GM12878 (cell line): ENCODE results near the gene TMEM239. TPM values are rescaled to one million over a fixed set of nuclear protein-coding genes. Genes with fewer than 3 reads are reported as not detected.

Source experiments
- ATAC-seq: fragments of 200-7000 bp; cut with Tn5 transposase; 3 replicates; pipeline ENCODE4 v1.9.1; 2020; ENCODE audit warnings: mild to moderate bottlenecking, moderate library complexity
- BruUV-seq: library from RNA; stranded (reverse); fragments of 400-500 nt; replicated peaks from 2 replicates; lab custom pipeline; 2021; lab: Mats Ljungman, UMichigan
- CTCF ChIA-PET: fragments of 300-600 bp; sonication (Branson Sonifier 250); formaldehyde crosslinking; extraction: SDS; loops from one replicate; lab custom pipeline; 2021; ENCODE audit warnings: inconsistent platforms; lab: Yijun Ruan, JAX
- POLR2A ChIA-PET: fragments of 350-600 bp; formaldehyde crosslinking; extraction: SDS; loops from one replicate; lab custom pipeline; 2021; ENCODE audit warnings: inconsistent platforms; lab: Charles Lee
- RAD21 ChIA-PET: fragments of 300-600 bp; sonication (Branson Sonifier 250); formaldehyde crosslinking; loops from one replicate; lab custom pipeline; 2023; ENCODE audit warnings: antibody characterized with exemption; ENCODE audit not compliant: unreplicated experiment; lab: Charles Lee
- SMC1A ChIA-PET: fragments of 300-600 bp; sonication (Branson Sonifier 250); formaldehyde crosslinking; loops from one replicate; lab custom pipeline; 2023; ENCODE audit not compliant: unreplicated experiment, uncharacterized antibody; lab: Charles Lee
- DNase-seq: peaks from one replicate; pipeline ENCODE4 v3.0.0-alpha.2; 2011; ENCODE audit warnings: low read depth, low spot score
- FAIRE-seq: peaks from 3 replicates; lab custom pipeline; 2011; peaks lifted over from hg19 to GRCh38; lab: Jason Lieb, UNC
- H2AFZ ChIP-seq: 2 replicates; pipeline ENCODE4 v1.6.0; 2011; ENCODE audit warnings: low read depth, low read length, control low read depth; ENCODE audit not compliant: control insufficient read depth
- H3K27ac ChIP-seq: 2 replicates; pipeline ENCODE4 v1.5.1; 2011; ENCODE audit warnings: control low read depth; ENCODE audit not compliant: control insufficient read depth, insufficient read depth
- H3K27me3 ChIP-seq, 2 experiments: replicated peaks in 1 of 2; 2 replicates each; pipeline versions ENCODE4 v1.6.0 to v1.6.1; 2011; ENCODE audit warnings: low read length in 1 of 2; ENCODE audit not compliant: control insufficient read depth in 2 of 2, insufficient read depth in 2 of 2
- H3K36me3 ChIP-seq, 2 experiments: 2 replicates each; pipeline ENCODE4 v1.5.1; 2011; ENCODE audit warnings: low read length in 1 of 2; ENCODE audit not compliant: control insufficient read depth in 2 of 2, insufficient read depth in 2 of 2
- H3K4me1 ChIP-seq: 2 replicates; pipeline ENCODE4 v1.6.1; 2011; ENCODE audit warnings: mild to moderate bottlenecking, low read length, moderate library complexity, mixed read lengths; ENCODE audit not compliant: control insufficient read depth, insufficient read depth
- H3K4me2 ChIP-seq: 2 replicates; pipeline ENCODE4 v1.6.0; 2011; ENCODE audit warnings: control low read depth; ENCODE audit not compliant: control insufficient read depth, insufficient read depth
- H3K4me3 ChIP-seq: fragments of 200-600 bp; sonication (generic); 2 replicates; pipeline ENCODE4 v1.5.1; 2016
- H3K79me2 ChIP-seq: 2 replicates; pipeline ENCODE4 v1.6.0; 2011; ENCODE audit warnings: low read length; ENCODE audit not compliant: control insufficient read depth, insufficient read depth
- H3K9ac ChIP-seq: 2 replicates; pipeline ENCODE4 v1.8.0; 2011; ENCODE audit warnings: low read length, control low read depth, mixed read lengths; ENCODE audit not compliant: control insufficient read depth, insufficient read depth
- H3K9me3 ChIP-seq: replicated peaks from 3 replicates; pipeline ENCODE4 v1.5.1; 2011; ENCODE audit warnings: mild to moderate bottlenecking, low read length; ENCODE audit not compliant: control insufficient read depth, insufficient read depth
- H4K20me1 ChIP-seq: 2 replicates; pipeline ENCODE4 v1.6.0; 2011; ENCODE audit not compliant: control insufficient read depth, insufficient read depth
- BACH1 ChIP-seq: fragments of 450-650 bp; IDR thresholded peaks from 2 replicates; pipeline ENCODE4 v1.6.1; 2017; ENCODE audit warnings: mild to moderate bottlenecking, borderline replicate concordance
- HDGF ChIP-seq: fragments of 450-650 bp; IDR thresholded peaks from 2 replicates; pipeline ENCODE4 v1.6.1; 2016; ENCODE audit warnings: antibody characterized with exemption
- MLLT1 ChIP-seq: fragments of 450-650 bp; IDR thresholded peaks from 2 replicates; pipeline ENCODE4 v1.6.1; 2016; ENCODE audit warnings: mild to moderate bottlenecking
- POLR2AphosphoS5 ChIP-seq: IDR thresholded peaks from 2 replicates; pipeline ENCODE4 v1.6.1; 2011; ENCODE audit warnings: mild to moderate bottlenecking, low read length, inconsistent platforms
- TAF1 ChIP-seq: IDR thresholded peaks from 2 replicates; pipeline ENCODE4 v1.6.1; 2011; ENCODE audit warnings: mild to moderate bottlenecking, low read depth, low read length, borderline replicate concordance
- ZBTB11 ChIP-seq: fragments of 450-650 bp; formaldehyde crosslinking; IDR thresholded peaks from 2 replicates; pipeline ENCODE4 v1.5.0; 2022; ENCODE audit warnings: mild to moderate bottlenecking, missing genetic modification characterization
- WGBS: methylation state at CpG from one replicate; pipeline ENCODE4 v1.1.6; 2016; ENCODE audit warnings: low lambda C conversion rate; ENCODE audit not compliant: insufficient replicate concordance, insufficient coverage; ENCODE audit errors: missing lambda C conversion rate; 5-methylcytosine and 5-hydroxymethylcytosine counted together
- in situ Hi-C: fragments of 300-500 bp; cut with MboI; formaldehyde crosslinking; loops from 9 replicates; pipeline ENCODE4 v1.14.3; 2018; ENCODE audit warnings: mixed read lengths
- intact Hi-C: fragments of 100-400 bp; cut with micrococcal nuclease; formaldehyde crosslinking; loops from one replicate; pipeline ENCODE4 v1.14.2; 2022; ENCODE audit not compliant: unreplicated experiment
- polyA plus RNA-seq, 11 experiments: library from polyadenylated mRNA; depleted of rRNA in 4 of 11; unstranded in 6 of 11; stranded (reverse) in 5 of 11; fragments of >200 nt; fragmentation: Nextera tagmentation in 4 of 11; fragmentation: Illumina TruSeq in 1 of 11; extraction: Ambion mirVana in 4 of 11; extraction: Trizol in 1 of 11; gene quantifications; 1 replicate in 1 of 11; 2 replicates in 10 of 11; pipeline versions ENCODE4 v1.2.1 to v1.2.3, GENCODE V29; 2011 to 2016; ENCODE audit warnings: inconsistent platforms in 2 of 11, missing spikeins in 2 of 11, low read depth in 1 of 11
- total RNA-seq, 4 experiments: library from RNA; depleted of rRNA in 3 of 4; stranded (reverse); fragments of >200 nt in 3 of 4; fragmentation: Illumina TruSeq in 1 of 4; extraction: Trizol in 1 of 4; gene quantifications; 2 replicates each; pipeline versions ENCODE4 v1.2.1 to v1.2.3, GENCODE V29; 2013 to 2021

Gene TMEM239
- total and polyA plus RNA-seq, 10 of the 15 experiments (the other 5 are each of a cell fraction or from before 2014, with no cell fraction given), result not detected

GRCh38 chr20:2839732-2840137 is 23.6 kb downstream of the TMEM239 start:
- DNase-seq (no peak), FAIRE-seq (no peak), ATAC-seq (no peak)
- no peaks in the 10 kb centered on the region for H3K36me3 ChIP-seq
- H3K79me2 ChIP-seq, result peaks cover 6% of the 10 kb centered on the region; the same call in 1 of the 2 replicates
- peak overlapping the region; percentile 92 for H3K4me2 ChIP-seq
- 95% methylated on average over 21 of the region's 21 CpGs for whole genome bisulfite sequencing
- peak overlapping the region; percentile 98; the same call in 1 of the 2 replicates for H2AFZ ChIP-seq
- no peak overlapping the region; the same call in 1 of the 2 replicates for H3K27ac ChIP-seq
- no peaks in the 10 kb centered on the region for H4K20me1 ChIP-seq
- no TSS peak for BruUV-seq
- in situ Hi-C loops, result no loop called here
- ChIA-PET SMC1A (no interaction called here), POLR2A (no interaction called here), RAD21 (interaction anchor here (0.7 kb wide), 1 partner anchor 62 kb away, joined by 3 read pairs; no protein-coding TSS in a partner anchor)
- no peaks in the 10 kb centered on the region for H3K27me3 ChIP-seq
- intact Hi-C loops, result loop anchor here (5.0 kb wide), 1 partner anchor 73 kb away; no protein-coding TSS in a partner anchor
- no peaks in the 10 kb centered on the region for H3K9me3 ChIP-seq
- H3K9ac ChIP-seq, result peak overlapping the region; percentile 82; the same call in 1 of the 2 replicates
- H3K4me3 ChIP-seq, result peak overlapping the region; percentile 83
- TF ChIP-seq POLR2AphosphoS5 (no peak), BACH1 (0 out of 2 replicates have a peak, but pooled peaks have one; percentile 6), ZBTB11 (CRISPR knock-in tag) (no peak), MLLT1 (peak; percentile 81), HDGF (0 out of 2 replicates have a peak, but pooled peaks have one; percentile 26), TAF1 (no peak)
- TF ChIP-seq, all 136 proteins: peak for 3
- H3K4me1 ChIP-seq, result peaks cover 14% of the 10 kb centered on the region
- CTCF ChIA-PET, result no interaction called here
